ENCODE data around the gene TMEM164.
A peak's percentile ranks its signal among the peaks of the same experiment; 100 is the strongest.

The TMEM164 gene

DNA sequence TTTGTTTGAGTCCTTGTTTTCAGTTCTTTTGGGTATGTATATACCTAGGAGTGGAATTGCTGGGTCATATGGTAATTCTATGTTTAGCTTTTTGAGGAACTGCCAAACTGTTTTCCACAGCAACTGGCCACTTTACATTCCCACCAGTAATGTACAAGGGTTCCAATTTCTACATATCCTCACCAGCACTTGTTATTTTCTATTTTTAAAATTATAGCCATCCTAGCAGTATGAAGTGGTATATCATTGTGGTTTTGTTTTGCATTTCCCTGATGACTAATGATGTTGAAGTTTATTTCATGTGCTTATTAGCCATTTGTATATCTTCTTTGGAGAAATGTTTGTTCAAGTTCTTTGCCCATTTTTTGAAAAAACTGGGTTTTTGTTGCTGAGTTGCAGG, 39.6 kb downstream of the TMEM164 start:
- DNase-seq = no peak

DNA sequence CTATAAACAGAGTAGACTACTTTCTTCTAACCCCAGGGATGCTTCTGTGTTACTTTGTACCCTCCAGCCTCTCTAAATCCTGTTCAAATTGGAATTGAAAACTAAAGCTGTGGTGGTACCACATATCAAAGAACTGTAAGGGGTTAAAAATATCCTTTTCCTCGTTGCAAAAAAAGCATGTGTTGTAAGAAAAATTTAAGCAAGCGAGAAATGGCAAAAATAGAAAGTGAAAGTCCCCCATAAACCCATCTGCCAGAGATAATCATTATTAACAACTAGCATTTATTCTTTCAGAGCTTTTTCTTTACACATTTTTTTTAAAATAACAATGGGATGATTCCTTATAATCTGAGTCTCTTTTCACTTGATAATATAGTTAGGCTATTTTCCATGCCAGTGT, 40.6 kb downstream of the TMEM164 start:
- no peak for DNase-seq

GRCh38 chrX:110044346-110045249, 41.7 kb downstream of the TMEM164 start:
- no peak for DNase-seq

DNA sequence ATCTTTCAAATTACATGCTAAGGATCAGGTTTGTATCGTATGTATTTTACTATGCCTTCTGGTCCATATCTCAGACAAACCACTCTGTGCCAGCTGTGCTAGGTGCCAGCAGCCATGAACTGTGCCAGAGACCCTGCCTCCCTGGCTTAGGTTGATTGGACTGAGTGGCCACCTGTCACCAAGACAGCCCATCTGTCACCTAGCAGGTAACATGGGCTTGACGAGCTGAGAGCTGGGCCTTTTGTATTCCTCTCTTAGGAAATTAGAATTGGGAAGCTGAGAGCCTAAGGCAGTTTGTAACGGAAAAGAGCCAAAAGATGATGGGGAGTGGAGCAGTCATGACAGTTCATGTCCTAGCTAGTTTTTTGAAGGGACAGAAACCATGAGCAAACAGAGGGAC, 42.5 kb downstream of the TMEM164 start:
- DNase-seq = no peak

DNA sequence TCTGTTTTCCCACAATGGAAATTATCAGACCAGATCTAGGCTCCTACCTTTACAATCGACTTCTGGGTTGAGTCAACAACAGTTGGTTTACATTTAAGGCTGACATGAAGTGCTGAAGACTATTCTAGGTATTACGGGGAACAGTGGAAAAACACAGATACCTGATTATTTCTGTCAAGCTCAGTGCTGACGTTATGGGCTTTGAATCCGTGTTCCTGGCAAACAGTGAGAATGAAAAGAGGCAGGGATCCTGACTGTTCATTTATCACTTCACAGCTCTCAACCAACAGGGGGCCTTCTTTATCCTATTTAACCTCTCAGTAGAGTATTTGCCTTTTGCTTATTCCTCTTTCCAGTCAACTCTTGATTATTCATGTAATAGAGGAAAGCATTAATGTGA, 43.1 kb downstream of the TMEM164 start:
- DNase-seq = no peak

GRCh38 chrX:110046971-110047370, 44.1 kb downstream of the TMEM164 start:
- DNase-seq = no peak

DNA sequence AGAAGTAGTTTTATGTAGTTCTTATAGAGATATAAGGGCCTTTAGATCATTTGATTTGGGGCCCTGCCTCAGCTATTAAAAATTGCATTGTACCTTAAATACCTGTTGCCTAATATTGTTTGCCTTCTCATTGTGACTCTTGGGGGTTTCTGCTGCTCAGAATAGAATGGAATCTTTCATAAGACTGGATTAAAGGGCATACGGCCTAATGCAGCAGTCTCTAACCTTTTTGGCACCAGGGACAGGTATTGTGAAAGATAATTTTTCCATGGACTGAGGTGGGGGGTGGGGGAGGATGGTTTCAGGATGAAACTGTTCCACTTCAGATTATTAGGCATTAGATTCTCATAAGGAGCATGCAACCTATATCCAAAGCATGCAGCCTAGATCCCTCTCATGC, 46.2 kb downstream of the TMEM164 start:
- DNase-seq = no peak

DNA sequence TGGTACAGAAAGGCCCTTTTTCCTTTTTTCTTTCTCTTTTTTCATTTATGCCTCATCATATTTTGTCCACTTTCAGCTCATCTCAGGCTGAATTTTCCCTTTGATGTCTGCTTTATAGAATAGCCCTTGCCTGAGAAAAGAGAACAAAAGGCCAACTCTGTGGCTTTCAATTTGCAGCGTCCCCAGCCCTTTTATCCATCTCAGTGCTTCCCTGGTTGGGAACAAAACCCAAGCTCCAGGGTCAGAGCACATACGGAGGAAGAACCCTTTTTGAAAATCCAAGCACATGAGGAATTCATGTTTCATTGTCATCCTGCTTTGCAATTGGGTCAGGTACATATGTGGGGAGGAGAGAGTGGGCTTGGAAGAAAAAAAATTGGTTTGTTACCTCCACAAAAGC, 47.5 kb downstream of the TMEM164 start:
- DNase-seq = no peak

DNA sequence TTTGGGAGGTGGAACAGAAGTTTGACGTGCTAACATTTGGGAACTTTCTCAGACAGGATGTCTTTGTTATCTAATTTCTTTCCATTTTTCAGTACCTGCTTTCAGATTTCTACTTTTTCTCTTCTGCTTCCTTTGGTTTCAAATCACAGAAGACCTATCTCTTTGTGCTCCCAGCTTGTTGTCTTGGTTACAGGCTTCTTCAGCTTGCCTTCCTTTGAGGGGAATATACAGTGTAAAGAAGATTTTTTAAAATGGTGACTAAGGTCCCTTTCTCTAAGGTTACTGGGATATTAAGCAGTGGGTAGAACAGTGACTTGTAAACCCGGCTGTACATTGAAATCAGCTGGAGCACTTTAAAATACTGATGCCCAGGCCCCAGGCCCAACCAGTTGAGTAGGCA, 48.0 kb downstream of the TMEM164 start:
- no peak for DNase-seq

DNA sequence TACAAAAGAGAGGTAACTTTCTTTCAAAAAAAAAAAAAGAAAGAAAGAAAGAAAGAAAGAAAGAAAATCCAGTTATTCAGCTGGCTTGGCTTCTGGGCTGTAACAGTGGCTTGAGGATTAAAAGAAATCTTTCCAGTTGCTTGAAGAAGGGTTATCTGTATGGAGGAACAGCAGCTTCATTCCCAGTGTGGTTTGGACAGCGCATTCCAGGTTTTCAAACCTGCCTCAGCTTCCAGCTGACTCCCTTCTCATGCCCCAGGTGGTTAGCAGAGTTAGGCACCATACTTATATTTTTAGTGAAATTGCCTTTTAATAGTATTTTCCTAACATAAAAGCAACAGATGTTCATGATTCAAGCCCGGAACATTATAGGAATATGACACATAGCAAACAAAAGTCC, 48.6 kb downstream of the TMEM164 start:
- DNase-seq = no peak

DNA sequence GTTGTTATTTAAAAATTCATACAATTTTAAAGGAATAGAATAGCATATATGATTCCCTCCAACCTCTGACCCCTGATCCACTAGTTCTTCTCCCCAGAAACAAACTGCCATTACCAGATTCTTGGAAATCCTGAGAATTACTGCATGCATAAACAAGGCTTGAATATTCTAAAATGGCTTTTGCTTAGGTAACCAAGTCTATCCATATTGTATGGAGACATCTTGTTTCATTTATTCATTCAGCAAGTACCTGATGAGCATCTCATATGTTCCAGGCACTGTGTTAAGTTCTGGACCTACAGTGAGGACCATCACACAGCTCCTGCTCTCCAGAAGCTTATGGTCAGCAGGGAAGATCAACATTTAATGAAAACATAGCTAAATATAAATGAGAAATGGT, 49.4 kb downstream of the TMEM164 start:
- no peak for DNase-seq

GRCh38 chrX:110053453-110053852, 50.5 kb downstream of the TMEM164 start:
- no peak for DNase-seq

GRCh38 chrX:110055616-110056015, 52.7 kb downstream of the TMEM164 start:
- DNase-seq = no peak

GRCh38 chrX:110056419-110056818, 53.5 kb downstream of the TMEM164 start:
- peak; percentile 8 to 23 for DNase-seq

DNA sequence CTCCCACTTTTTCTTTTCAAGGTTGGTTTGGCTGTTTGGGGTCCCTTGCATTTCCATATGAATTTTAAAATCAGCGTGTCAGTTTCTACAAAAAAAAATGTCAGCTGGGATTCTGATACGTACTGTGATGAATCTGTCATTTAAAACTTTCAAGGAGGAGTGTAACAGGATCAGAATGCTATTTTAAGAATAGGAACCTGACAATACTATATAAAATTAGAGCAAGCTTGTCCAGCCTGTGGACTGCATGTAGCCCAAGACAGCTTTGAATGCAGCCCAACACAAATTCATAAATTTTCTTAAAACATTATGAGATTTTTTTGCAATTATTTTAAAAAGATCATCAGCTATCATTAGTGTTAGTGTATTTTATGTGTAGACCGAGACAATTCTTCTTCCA, 56.5 kb downstream of the TMEM164 start:
- DNase-seq = no peak

DNA sequence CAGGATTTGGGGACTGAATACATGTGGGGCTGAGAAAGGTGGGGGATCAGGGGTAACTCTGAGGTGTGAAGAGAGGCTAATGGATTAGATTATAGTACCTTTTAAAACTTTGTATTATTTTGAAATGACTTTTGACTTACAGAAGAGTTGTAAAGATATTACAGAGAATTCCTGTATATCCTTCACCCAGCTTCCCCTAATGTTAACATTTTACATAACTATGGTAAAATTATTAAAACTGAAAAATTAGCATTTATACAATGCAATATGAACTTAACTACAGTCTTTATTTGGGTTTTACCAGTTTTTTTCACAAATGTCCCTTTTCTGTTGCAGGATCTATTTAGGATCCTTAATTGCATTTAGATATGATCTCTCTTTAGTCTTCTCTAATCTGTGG, 57.4 kb downstream of the TMEM164 start:
- DNase-seq = no peak

GRCh38 chrX:110060846-110061537, 58.1 kb downstream of the TMEM164 start:
- no peak for DNase-seq

GRCh38 chrX:110062919-110063318, 60.0 kb downstream of the TMEM164 start:
- DNase-seq = no peak

DNA sequence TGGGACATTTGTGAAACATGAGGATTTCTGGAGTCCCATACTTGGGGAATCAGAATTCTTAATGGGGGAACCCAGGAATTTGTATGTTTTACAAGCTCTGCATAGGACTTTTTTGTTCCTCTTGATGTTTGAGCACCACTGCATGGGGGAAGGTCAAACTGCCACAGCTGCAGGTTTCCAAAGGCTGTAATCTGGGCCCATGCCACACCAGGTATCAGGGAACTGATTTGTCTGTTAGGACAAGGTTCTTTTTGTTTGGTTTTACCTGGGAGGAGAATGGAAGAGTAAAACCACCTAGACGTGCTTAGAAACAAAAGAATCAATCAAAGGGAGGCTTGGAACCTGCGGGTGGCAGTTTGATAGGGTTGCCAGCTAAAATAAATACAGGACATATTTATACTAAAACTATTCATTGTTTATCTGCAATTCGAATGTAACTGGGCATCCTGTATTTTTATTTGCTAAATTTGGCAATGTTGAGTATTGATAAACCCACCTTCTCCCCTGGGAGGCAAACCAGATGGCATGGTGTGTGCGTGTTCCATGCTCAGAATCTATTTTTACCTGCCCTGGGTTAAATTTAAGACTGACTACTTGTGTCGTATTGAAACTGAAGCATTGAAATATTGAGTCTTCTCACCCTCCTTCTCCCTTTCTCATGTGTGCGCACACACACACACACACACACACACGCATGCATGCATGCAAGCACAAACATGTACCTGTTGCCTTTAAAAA, 63.7 kb downstream of the TMEM164 start:
- no peak for DNase-seq

DNA sequence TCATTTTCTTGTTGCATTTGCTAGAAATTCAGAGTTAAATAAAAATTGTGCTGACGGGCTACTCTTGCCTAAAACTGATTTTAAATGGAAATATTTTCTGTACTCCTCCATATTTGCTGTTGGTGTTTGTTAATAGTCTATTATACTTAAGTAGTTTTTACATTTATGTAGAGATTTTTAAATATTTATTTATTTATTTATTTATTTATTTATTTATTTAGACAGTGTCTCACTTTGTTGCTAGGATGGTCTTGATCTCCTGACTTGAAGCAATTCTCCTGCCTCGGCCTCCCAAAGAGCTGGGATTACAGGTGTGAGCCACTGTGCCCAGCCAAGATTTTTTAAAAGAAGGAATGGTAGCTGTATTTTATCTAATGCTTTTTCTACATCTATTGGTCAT, 68.1 kb downstream of the TMEM164 start:
- no peak for DNase-seq

DNA sequence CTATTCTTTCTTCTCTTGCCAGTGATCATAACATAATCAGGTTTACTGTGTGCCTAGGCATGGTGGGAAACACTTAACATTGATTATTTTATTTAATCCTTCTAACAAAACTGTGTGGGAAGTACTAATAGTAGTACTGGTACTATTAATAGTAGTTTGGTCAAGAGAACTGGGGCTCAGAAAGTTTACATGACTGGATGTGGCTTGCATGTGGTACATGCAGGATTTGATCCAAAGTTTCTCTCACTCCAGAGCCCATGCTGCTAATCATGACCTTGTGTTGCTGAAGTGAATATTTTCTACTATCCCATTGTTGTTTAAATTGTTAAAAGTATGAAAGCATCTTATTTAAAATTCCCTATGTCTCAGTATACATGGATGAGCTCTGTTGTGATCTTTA, 78.4 kb downstream of the TMEM164 start:
- DNase-seq = no peak

DNA sequence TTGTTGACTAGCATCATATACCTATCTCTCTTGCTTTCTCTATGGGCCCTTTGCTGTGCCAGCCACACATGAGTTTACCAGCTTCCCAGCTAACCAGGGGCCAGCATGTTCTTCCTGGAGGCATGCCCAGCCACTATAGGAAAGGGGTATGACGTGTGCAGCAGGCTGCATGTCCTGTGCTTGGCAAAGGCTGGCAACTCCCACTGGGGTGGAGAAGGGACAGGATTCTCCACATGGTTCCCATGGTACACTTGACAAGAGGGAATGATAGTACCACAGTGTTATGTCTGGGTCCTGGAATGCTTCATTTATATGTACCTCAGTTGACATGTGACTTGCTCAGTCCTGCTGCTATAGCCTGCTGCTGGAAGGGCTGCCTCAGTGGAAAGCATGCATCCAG, 78.8 kb downstream of the TMEM164 start:
- no peak for DNase-seq

GRCh38 chrX:110082161-110082560, 79.2 kb downstream of the TMEM164 start:
- no peak for DNase-seq
